OCI-LY3 (cell line): ENCODE results near the gene GLRX.
"Not testable (repeated sequence)": the region's sequence is repeated elsewhere in the genome, so short reads cannot be mapped to it uniquely, and the experiment has no call there.

Experiments used
- H2AFZ ChIP-seq: fragments of 200-600, 300-600 bp; shearing (Covaris generic); 2 replicates; pipeline ENCODE4 v1.6.0; 2014; ENCODE audit warnings: antibody characterized with exemption, low read depth, low read length
- H3K27ac ChIP-seq: fragments of 200-600, 300-600 bp; sonication (generic); 2 replicates; pipeline ENCODE4 v1.5.1; 2014; ENCODE audit warnings: mild to moderate bottlenecking, low read length, moderate library complexity, mixed read lengths
- H3K27me3 ChIP-seq: fragments of 200-600, 300-600 bp; sonication (generic); 2 replicates; pipeline ENCODE4 v1.6.1; 2014; ENCODE audit warnings: low read depth, low read length, mixed read lengths
- H3K36me3 ChIP-seq: fragments of 200-600, 300-600 bp; sonication (generic); replicated peaks from 2 replicates; pipeline ENCODE3; 2014; ENCODE audit warnings: low read depth, low read length, mixed read lengths
- H3K4me1 ChIP-seq: fragments of 300-600, 200-600 bp; sonication (generic); 2 replicates; pipeline ENCODE4 v1.6.1; 2014; ENCODE audit warnings: low read length, mixed read lengths
- H3K4me2 ChIP-seq: fragments of 200-600, 300-600 bp; sonication (generic); 2 replicates; pipeline ENCODE4 v1.6.1; 2014; ENCODE audit warnings: low read length, mixed read lengths
- H3K4me3 ChIP-seq: fragments of 300-600, 200-600 bp; sonication (generic); 2 replicates; pipeline ENCODE4 v1.5.1; 2014; ENCODE audit warnings: antibody characterized with exemption, mild to moderate bottlenecking, low read length, moderate library complexity
- H3K79me2 ChIP-seq: fragments of 300-600, 200-600 bp; shearing (Covaris generic); 2 replicates; pipeline ENCODE4 v1.6.1; 2014; ENCODE audit warnings: mild to moderate bottlenecking, low read length, mixed read lengths
- H3K9ac ChIP-seq: fragments of 300-600, 200-600 bp; shearing (Covaris generic); 2 replicates; pipeline ENCODE4 v1.6.0; 2014; ENCODE audit warnings: mild to moderate bottlenecking, low read length, moderate library complexity
- H3K9me3 ChIP-seq: fragments of 200-600, 300-600 bp; shearing (Covaris generic); 2 replicates; pipeline ENCODE4 v1.6.1; 2014; ENCODE audit warnings: low read length, mixed read lengths; ENCODE audit not compliant: insufficient read depth
- H4K20me1 ChIP-seq: fragments of 200-600, 300-600 bp; sonication (generic); 2 replicates; pipeline ENCODE4 v1.6.1; 2016; ENCODE audit warnings: low read length, mixed read lengths; ENCODE audit not compliant: insufficient read depth
- CTCF ChIP-seq: fragments of 200-600, 300-600 bp; sonication (generic); IDR thresholded peaks from 2 replicates; pipeline ENCODE4 v1.5.1; 2014; ENCODE audit warnings: antibody characterized with exemption, low read length, low read depth
- EZH2phosphoT487 ChIP-seq: fragments of 200-600 bp; shearing (Covaris generic); IDR thresholded peaks from 2 replicates; pipeline ENCODE4 v1.6.1; 2018; ENCODE audit warnings: antibody characterized with exemption, mixed run types, low read depth

The GLRX gene

GRCh38 chr5:95837492-95837891 is 15.0 kb upstream of the GLRX start:
- no peaks in the 10 kb centered on the region for H3K36me3 ChIP-seq
- H3K4me3 ChIP-seq = no peak overlapping the region
- H3K9ac ChIP-seq = no peak overlapping the region
- TF ChIP-seq EZH2phosphoT487 (no peak), CTCF (no peak)
- H4K20me1 ChIP-seq = no peaks in the 10 kb centered on the region
- no peaks in the 10 kb centered on the region for H3K9me3 ChIP-seq
- no peaks in the 10 kb centered on the region for H3K27me3 ChIP-seq
- H3K4me2 ChIP-seq = no peak overlapping the region
- no peak overlapping the region for H2AFZ ChIP-seq
- no peak overlapping the region for H3K27ac ChIP-seq
- no peaks in the 10 kb centered on the region for H3K79me2 ChIP-seq
- H3K4me1 ChIP-seq = peaks cover 54% of the 10 kb centered on the region

DNA sequence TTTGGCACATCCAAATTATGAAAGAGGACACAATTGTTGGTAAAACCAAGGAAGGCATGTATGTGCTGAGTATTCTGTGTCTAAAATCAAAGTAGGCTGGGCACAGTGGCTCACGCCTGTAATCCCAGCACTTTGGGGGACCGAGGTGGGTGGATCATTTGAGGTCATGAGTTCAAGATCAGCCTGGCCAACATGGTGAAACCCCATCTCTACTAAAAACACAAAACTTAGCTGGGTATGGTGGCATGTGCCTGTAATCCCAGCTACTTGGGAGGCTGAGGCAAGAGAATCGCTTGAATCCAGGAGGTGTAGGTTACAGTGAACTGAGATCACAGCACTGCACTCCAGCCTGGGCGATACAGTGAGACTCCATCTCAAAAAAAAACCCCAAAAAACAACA is 14.4 kb upstream of the GLRX start:
- H3K4me3 ChIP-seq, H3K27ac ChIP-seq, H3K9me3 ChIP-seq, H4K20me1 ChIP-seq, H3K27me3 ChIP-seq, H3K36me3 ChIP-seq, H2AFZ ChIP-seq, H3K79me2 ChIP-seq, H3K9ac ChIP-seq: not testable (repeated sequence)
- Histone ChIP-seq H3K4me1 (peaks cover 50% of the 10 kb centered on the region), H3K4me2 (0 out of 2 replicates have a peak overlapping the region, but pooled peaks have one; percentile 17)

GRCh38 chr5:95836544-95836943 is 14.0 kb upstream of the GLRX start:
- peak overlapping the region; percentile 68 for H3K4me2 ChIP-seq
- TF ChIP-seq EZH2phosphoT487 (no peak), CTCF (no peak)
- no peaks in the 10 kb centered on the region for H3K9me3 ChIP-seq
- H3K4me3 ChIP-seq = no peak overlapping the region
- H3K27ac ChIP-seq = no peak overlapping the region
- H2AFZ ChIP-seq = no peak overlapping the region
- H3K4me1 ChIP-seq = peaks cover 46% of the 10 kb centered on the region
- no peaks in the 10 kb centered on the region for H3K36me3 ChIP-seq
- H4K20me1 ChIP-seq = no peaks in the 10 kb centered on the region
- no peak overlapping the region for H3K9ac ChIP-seq
- H3K79me2 ChIP-seq = no peaks in the 10 kb centered on the region
- no peaks in the 10 kb centered on the region for H3K27me3 ChIP-seq

GRCh38 chr5:95835682-95836385 is 13.3 kb upstream of the GLRX start:
- Histone ChIP-seq H3K79me2 (no peaks in the 10 kb centered on the region), H3K4me2 (peak overlapping the region; percentile 68), H3K9ac (peak overlapping the region; percentile 75), H3K27me3 (no peaks in the 10 kb centered on the region), H3K4me1 (peaks cover 39% of the 10 kb centered on the region), H3K4me3 (peak overlapping the region; percentile 76), H3K9me3 (no peaks in the 10 kb centered on the region), H2AFZ (peak overlapping the region; percentile 15; the same call in 1 of the 2 replicates), H4K20me1 (no peaks in the 10 kb centered on the region), H3K36me3 (no peaks in the 10 kb centered on the region), H3K27ac (peak overlapping the region; percentile 93; the same call in 1 of the 2 replicates)
- TF ChIP-seq EZH2phosphoT487 = no peak

DNA sequence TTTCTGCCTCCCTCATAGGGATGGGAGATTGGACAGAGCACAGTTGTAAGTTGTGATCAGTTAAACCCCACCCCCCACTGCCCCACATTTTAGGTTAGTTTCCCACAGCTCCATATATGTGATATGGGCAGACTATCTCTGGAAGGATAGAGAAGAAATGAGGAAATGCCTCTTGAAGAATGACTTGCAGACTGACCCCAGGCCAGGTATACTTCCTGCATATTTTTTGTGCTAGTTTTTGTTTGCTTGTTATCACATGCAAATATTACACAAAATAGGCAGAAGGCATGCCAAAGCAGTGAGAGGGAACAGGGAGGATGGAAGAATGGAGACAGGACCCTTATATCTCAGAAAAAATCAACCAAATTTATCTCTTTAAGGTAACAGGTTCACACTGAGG is 10.1 kb upstream of the GLRX start:
- peaks cover 35% of the 10 kb centered on the region for H3K4me1 ChIP-seq
- no peaks in the 10 kb centered on the region for H3K9me3 ChIP-seq
- H3K4me3 ChIP-seq = no peak overlapping the region
- no peak overlapping the region for H2AFZ ChIP-seq
- no peaks in the 10 kb centered on the region for H4K20me1 ChIP-seq
- H3K27ac ChIP-seq = no peak overlapping the region
- no peaks in the 10 kb centered on the region for H3K36me3 ChIP-seq
- no peak overlapping the region for H3K9ac ChIP-seq
- H3K79me2 ChIP-seq = no peaks in the 10 kb centered on the region
- H3K27me3 ChIP-seq = no peaks in the 10 kb centered on the region
- TF ChIP-seq CTCF (no peak), EZH2phosphoT487 (no peak)
- no peak overlapping the region for H3K4me2 ChIP-seq
